IgD-negative memory B cell (primary cell): ENCODE measurements around the gene CTSH. TPM values are rescaled to one million over a fixed set of nuclear protein-coding genes. Genes with fewer than 3 reads are reported as not detected.
A peak's percentile ranks its signal among the peaks of the same experiment; 100 is the strongest.
"Not testable (repeated sequence)": the region's sequence is repeated elsewhere in the genome, so short reads cannot be mapped to it uniquely, and the experiment has no call there.

Source experiments
- H3K27ac Mint-ChIP-seq, 3 donors: one replicate each; pipeline ENCODE4 v1.8.0; 2020 to 2022; ENCODE audit warnings: mild to moderate bottlenecking in 3 of 3, mixed read lengths in 3 of 3, moderate library complexity in 1 of 3
- H3K27me3 Mint-ChIP-seq: one replicate; pipeline ENCODE4 v1.8.0; 2021; ENCODE audit warnings: mixed read lengths
- H3K36me3 Mint-ChIP-seq: one replicate; pipeline ENCODE4 v1.8.0; 2020; ENCODE audit warnings: mild to moderate bottlenecking, mixed read lengths
- H3K4me1 Mint-ChIP-seq, 3 donors: one replicate each; pipeline ENCODE4 v1.8.0; 2020 to 2022; ENCODE audit warnings: mixed read lengths in 3 of 3, mild to moderate bottlenecking in 1 of 3
- H3K4me3 Mint-ChIP-seq, 4 donors: one replicate each; pipeline ENCODE4 v1.8.0; 2020 to 2022; ENCODE audit warnings: mild to moderate bottlenecking in 4 of 4, mixed read lengths in 4 of 4, moderate library complexity in 3 of 4
- H3K9me3 Mint-ChIP-seq, 3 donors: one replicate each; pipeline ENCODE4 v1.8.0; 2020 to 2021; ENCODE audit warnings: mixed read lengths in 3 of 3, mild to moderate bottlenecking in 1 of 3
- polyA plus RNA-seq: library from polyadenylated mRNA; unstranded; fragments of 300-500 nt; fragmentation: Illumina TruSeq; gene quantifications from one replicate; pipeline ENCODE4 v1.2.3, GENCODE V29; 2021

CTSH gene
- polyA plus RNA-seq, 1 donor from 2014 or later, result 615 TPM

GRCh38 chr15:78912316-78912715 is 32.5 kb downstream of the CTSH start:
- Mint-ChIP-seq H3K4me1 (peaks cover 11 to 22% (median 20%) of the 10 kb centered on the region in 3 donors), H3K9me3 (no peaks in the 10 kb centered on the region)

GRCh38 chr15:78910271-78910670 is 34.6 kb downstream of the CTSH start:
- Mint-ChIP-seq H3K36me3 (no peaks in the 10 kb centered on the region), H3K27me3 (no peaks in the 10 kb centered on the region)

More at GRCh38 chr15:78912316-78912715, 32.5 kb downstream of the CTSH start:
- Mint-ChIP-seq H3K36me3 (no peaks in the 10 kb centered on the region), H3K27ac (no peak overlapping the region), H3K4me3 (no peak overlapping the region), H3K27me3 (no peaks in the 10 kb centered on the region)

GRCh38 chr15:78909791-78910228 is 35.0 kb downstream of the CTSH start:
- H3K4me1 Mint-ChIP-seq, result peaks cover 14 to 16% (median 16%) of the 10 kb centered on the region in 3 donors
- H3K4me3 Mint-ChIP-seq, result no peak overlapping the region
- H3K36me3 Mint-ChIP-seq, result no peaks in the 10 kb centered on the region
- no peaks in the 10 kb centered on the region for H3K27me3 Mint-ChIP-seq
- H3K27ac Mint-ChIP-seq, result peak overlapping the region in 1 of 3 donors; percentile 9
- no peaks in the 10 kb centered on the region for H3K9me3 Mint-ChIP-seq

More at GRCh38 chr15:78910271-78910670, 34.6 kb downstream of the CTSH start:
- Mint-ChIP-seq H3K4me1 (peaks cover 14 to 18% (median 16%) of the 10 kb centered on the region in 3 donors), H3K27ac (peak overlapping the region in 1 of 3 donors; percentile 9), H3K9me3 (no peaks in the 10 kb centered on the region), H3K4me3 (no peak overlapping the region)

GRCh38 chr15:78909160-78909695 is 35.6 kb downstream of the CTSH start:
- Mint-ChIP-seq H3K27ac (no peak overlapping the region), H3K9me3 (no peaks in the 10 kb centered on the region), H3K4me1 (peaks cover 14 to 16% (median 16%) of the 10 kb centered on the region in 3 donors), H3K4me3 (peak overlapping the region in 1 of 4 donors; percentile 39), H3K27me3 (no peaks in the 10 kb centered on the region), H3K36me3 (no peaks in the 10 kb centered on the region)

- Mint-ChIP-seq H3K4me1 (peaks cover 14 to 16% (median 15%) of the 10 kb centered on the region in 3 donors), H3K36me3 (no peaks in the 10 kb centered on the region), H3K4me3 (no peak overlapping the region), H3K27me3 (no peaks in the 10 kb centered on the region), H3K9me3 (no peaks in the 10 kb centered on the region), H3K27ac (peak overlapping the region; percentile 21 to 55 (median 32))
Observed at GRCh38 chr15:78907577-78907976, 37.3 kb downstream of the CTSH start.

GRCh38 chr15:78906316-78906620 is 38.6 kb downstream of the CTSH start:
- H3K27me3 Mint-ChIP-seq, result no peaks in the 10 kb centered on the region
- no peaks in the 10 kb centered on the region for H3K9me3 Mint-ChIP-seq
- no peak overlapping the region for H3K27ac Mint-ChIP-seq
- peaks cover 14 to 19% (median 16%) of the 10 kb centered on the region in 3 donors for H3K4me1 Mint-ChIP-seq
- H3K36me3 Mint-ChIP-seq, result peaks cover 2% of the 10 kb centered on the region
- no peak overlapping the region for H3K4me3 Mint-ChIP-seq

GRCh38 chr15:78904599-78905358 is 40.1 kb downstream of the CTSH start:
- Mint-ChIP-seq H3K9me3 (no peaks in the 10 kb centered on the region), H3K4me3 (no peak overlapping the region), H3K4me1 (peaks cover 11 to 16% (median 12%) of the 10 kb centered on the region in 3 donors), H3K27me3 (no peaks in the 10 kb centered on the region), H3K27ac (peak overlapping the region in 1 of 3 donors; percentile 13), H3K36me3 (peaks cover 2% of the 10 kb centered on the region)

GRCh38 chr15:78902281-78903032 is 42.4 kb downstream of the CTSH start:
- H3K4me1 Mint-ChIP-seq, H3K9me3 Mint-ChIP-seq, H3K36me3 Mint-ChIP-seq, H3K4me3 Mint-ChIP-seq, H3K27me3 Mint-ChIP-seq: not testable (repeated sequence)
- H3K27ac Mint-ChIP-seq, result peak overlapping the region in 2 of 3 donors; percentile 22 to 54

- H3K36me3 Mint-ChIP-seq, H3K9me3 Mint-ChIP-seq, H3K4me1 Mint-ChIP-seq, H3K27me3 Mint-ChIP-seq, H3K4me3 Mint-ChIP-seq: not testable (repeated sequence)
- H3K27ac Mint-ChIP-seq, result peak overlapping the region in 2 of 3 donors; percentile 28 to 78
Observed at GRCh38 chr15:78900819-78901533, 43.9 kb downstream of the CTSH start.

- peak overlapping the region in 1 of 3 donors; percentile 45 for H3K27ac Mint-ChIP-seq
- no peaks in the 10 kb centered on the region for H3K27me3 Mint-ChIP-seq
- H3K4me1 Mint-ChIP-seq, result peaks cover 0 to 5% (median 0%) of the 10 kb centered on the region in 3 donors
- H3K36me3 Mint-ChIP-seq, result peaks cover 7% of the 10 kb centered on the region
- no peaks in the 10 kb centered on the region for H3K9me3 Mint-ChIP-seq
- H3K4me3 Mint-ChIP-seq, result no peak overlapping the region
Observed at GRCh38 chr15:78898540-78898939, 46.3 kb downstream of the CTSH start.

GRCh38 chr15:78895471-78895870 is 49.4 kb downstream of the CTSH start:
- H3K4me3 Mint-ChIP-seq, result no peak overlapping the region
- peak overlapping the region in 1 of 3 donors; percentile 7 for H3K27ac Mint-ChIP-seq
- H3K9me3 Mint-ChIP-seq, result no peaks in the 10 kb centered on the region
- no peaks in the 10 kb centered on the region for H3K27me3 Mint-ChIP-seq
- H3K36me3 Mint-ChIP-seq, result peaks cover 4% of the 10 kb centered on the region
- H3K4me1 Mint-ChIP-seq, result peaks cover 0 to 5% (median 0%) of the 10 kb centered on the region in 3 donors

- Mint-ChIP-seq H3K4me1 (peaks cover 0 to 5% (median 0%) of the 10 kb centered on the region in 3 donors), H3K27me3 (no peaks in the 10 kb centered on the region), H3K36me3 (peaks cover 4% of the 10 kb centered on the region), H3K4me3 (no peak overlapping the region), H3K27ac (no peak overlapping the region), H3K9me3 (no peaks in the 10 kb centered on the region)
Observed at GRCh38 chr15:78893538-78893937, 51.3 kb downstream of the CTSH start.

GRCh38 chr15:78889000-78889399 is 55.8 kb downstream of the CTSH start:
- no peaks in the 10 kb centered on the region for H3K27me3 Mint-ChIP-seq
- H3K9me3 Mint-ChIP-seq, result no peaks in the 10 kb centered on the region
- H3K36me3 Mint-ChIP-seq, result peaks cover 2% of the 10 kb centered on the region
- peaks cover 7 to 22% (median 9%) of the 10 kb centered on the region in 3 donors for H3K4me1 Mint-ChIP-seq
- no peak overlapping the region for H3K4me3 Mint-ChIP-seq
- no peak overlapping the region for H3K27ac Mint-ChIP-seq

GRCh38 chr15:78881681-78882080 is 63.2 kb downstream of the CTSH start:
- Mint-ChIP-seq H3K4me3 (no peak overlapping the region), H3K27me3 (no peaks in the 10 kb centered on the region)

GRCh38 chr15:78880813-78881212 is 64.0 kb downstream of the CTSH start:
- no peaks in the 10 kb centered on the region for H3K9me3 Mint-ChIP-seq
- peaks cover 1% of the 10 kb centered on the region for H3K36me3 Mint-ChIP-seq
- no peak overlapping the region for H3K27ac Mint-ChIP-seq
- H3K27me3 Mint-ChIP-seq, result no peaks in the 10 kb centered on the region
- H3K4me1 Mint-ChIP-seq, result peaks cover 31 to 47% (median 41%) of the 10 kb centered on the region in 3 donors
- peak overlapping the region in 1 of 4 donors; percentile 17 for H3K4me3 Mint-ChIP-seq

More at GRCh38 chr15:78881681-78882080, 63.2 kb downstream of the CTSH start:
- Mint-ChIP-seq H3K27ac (no peak overlapping the region), H3K4me1 (peaks cover 25 to 43% (median 41%) of the 10 kb centered on the region in 3 donors), H3K9me3 (no peaks in the 10 kb centered on the region), H3K36me3 (peaks cover 1% of the 10 kb centered on the region)
